SU-DHL-6 (cell line): ENCODE measurements around the gene MARCHF7.

Experiments used
- H2AFZ ChIP-seq: fragments of 200-600 bp; sonication (generic); 2 replicates; pipeline ENCODE4 v1.6.1; 2014; ENCODE audit warnings: low read depth, mild to moderate bottlenecking, moderate library complexity, mixed read lengths, antibody characterized with exemption, low read length; ENCODE audit not compliant: severe bottlenecking
- H3F3A ChIP-seq: fragments of 200-600 bp; shearing (Covaris generic); 2 replicates; pipeline ENCODE4 v1.6.0; 2016; ENCODE audit warnings: antibody characterized with exemption, mild to moderate bottlenecking; ENCODE audit not compliant: insufficient read depth
- H3K27ac ChIP-seq: fragments of 200-600 bp; sonication (generic); 2 replicates; pipeline ENCODE4 v1.5.1; 2016; ENCODE audit warnings: low read depth, mild to moderate bottlenecking, low read length, moderate library complexity, mixed read lengths
- H3K27me3 ChIP-seq: fragments of 200-600 bp; sonication (generic), shearing (Covaris generic); 2 replicates; pipeline ENCODE4 v1.6.0; 2014; ENCODE audit warnings: mild to moderate bottlenecking, low read length
- H3K36me3 ChIP-seq: fragments of 200-600 bp; sonication (generic); 2 replicates; pipeline ENCODE4 v1.6.1; 2014; ENCODE audit warnings: mild to moderate bottlenecking, low read length, mixed read lengths
- H3K4me2 ChIP-seq: fragments of 300-600, 200-600 bp; shearing (Covaris generic), sonication (generic); 2 replicates; pipeline ENCODE4 v1.6.0; 2014; ENCODE audit warnings: low read length, low read depth, mild to moderate bottlenecking; ENCODE audit not compliant: poor library complexity, severe bottlenecking
- H3K4me3 ChIP-seq: fragments of 200-600 bp; sonication (generic); 2 replicates; pipeline ENCODE4 v1.5.1; 2014; ENCODE audit warnings: antibody characterized with exemption, low read length, mild to moderate bottlenecking, mixed read lengths; ENCODE audit not compliant: insufficient read depth, poor library complexity, severe bottlenecking
- H3K79me2 ChIP-seq: fragments of 200-600 bp; sonication (generic); 2 replicates; pipeline ENCODE4 v1.6.1; 2014; ENCODE audit warnings: mild to moderate bottlenecking, low read length, moderate library complexity; ENCODE audit not compliant: insufficient read depth
- H3K9ac ChIP-seq: fragments of 200-600 bp; sonication (generic); 2 replicates; pipeline ENCODE4 v1.7.0; 2014; ENCODE audit warnings: mild to moderate bottlenecking, low read length
- H3K9me2 ChIP-seq: fragments of 200-600 bp; sonication (generic); replicated peaks from 2 replicates; pipeline ENCODE4 v1.6.1; 2014; ENCODE audit warnings: low read length; ENCODE audit not compliant: insufficient read depth
- H3K9me3 ChIP-seq: fragments of 200-600 bp; sonication (generic); 2 replicates; pipeline ENCODE4 v1.6.1; 2014; ENCODE audit warnings: low read length, mixed read lengths; ENCODE audit not compliant: insufficient read depth
- H4K20me1 ChIP-seq: fragments of 200-600 bp; sonication (generic); 2 replicates; pipeline ENCODE4 v1.6.1; 2014; ENCODE audit warnings: low read depth, mild to moderate bottlenecking, antibody characterized with exemption, low read length, moderate library complexity, mixed read lengths
- CTCF ChIP-seq: fragments of 200-600 bp; sonication (generic); IDR thresholded peaks from one replicate; pipeline ENCODE4 v1.5.1; 2017; ENCODE audit warnings: antibody characterized with exemption, mild to moderate bottlenecking, low read length, moderate library complexity; ENCODE audit not compliant: insufficient read depth, poor library complexity, severe bottlenecking
- EZH2phosphoT487 ChIP-seq: fragments of 200-600 bp; sonication (generic), shearing (Covaris generic); conservative IDR thresholded peaks from 2 replicates; pipeline ENCODE4 v1.6.1; 2018; ENCODE audit warnings: mild to moderate bottlenecking, antibody characterized with exemption, low read length, moderate library complexity, mixed read lengths

The MARCHF7 gene

GRCh38 chr2:159737917-159738296, 25.6 kb downstream of the MARCHF7 start:
- Histone ChIP-seq H3K4me3 (no peak overlapping the region), H3F3A (peaks cover 5% of the 10 kb centered on the region; the same call in 1 of the 2 replicates), H3K9me3 (no peaks in the 10 kb centered on the region), H3K27ac (no peak overlapping the region), H3K79me2 (peaks cover 94% of the 10 kb centered on the region), H4K20me1 (peaks cover 34% of the 10 kb centered on the region), H3K27me3 (no peaks in the 10 kb centered on the region), H3K9me2 (no peaks in the 10 kb centered on the region), H2AFZ (no peak overlapping the region), H3K36me3 (peaks cover 29% of the 10 kb centered on the region), H3K4me2 (no peak overlapping the region), H3K9ac (no peak overlapping the region)
- TF ChIP-seq CTCF (no peak), EZH2phosphoT487 (no peak)

GRCh38 chr2:159738509-159739390, 26.4 kb downstream of the MARCHF7 start:
- no peak overlapping the region for H3K4me3 ChIP-seq
- peaks cover 29% of the 10 kb centered on the region; the same call in 1 of the 2 replicates for H3K36me3 ChIP-seq
- peaks cover 90% of the 10 kb centered on the region for H3K79me2 ChIP-seq
- peaks cover 29% of the 10 kb centered on the region for H4K20me1 ChIP-seq
- no peak overlapping the region for H3K4me2 ChIP-seq
- no peak overlapping the region for H3K9ac ChIP-seq
- no peak overlapping the region for H3K27ac ChIP-seq
- H3F3A ChIP-seq = peaks cover 5% of the 10 kb centered on the region; the same call in 1 of the 2 replicates
- no peak overlapping the region for H2AFZ ChIP-seq
- no peak for TF ChIP-seq CTCF
- TF ChIP-seq EZH2phosphoT487 = no peak
- no peaks in the 10 kb centered on the region for H3K27me3 ChIP-seq
- no peaks in the 10 kb centered on the region for H3K9me2 ChIP-seq
- no peaks in the 10 kb centered on the region for H3K9me3 ChIP-seq

- TF ChIP-seq CTCF (no peak), EZH2phosphoT487 (no peak)
- H3K9me3 ChIP-seq = no peaks in the 10 kb centered on the region
- peaks cover 61% of the 10 kb centered on the region for H3K79me2 ChIP-seq
- H3F3A ChIP-seq = peaks cover 5% of the 10 kb centered on the region; the same call in 1 of the 2 replicates
- no peak overlapping the region for H2AFZ ChIP-seq
- peaks cover 24% of the 10 kb centered on the region for H4K20me1 ChIP-seq
- peaks cover 41% of the 10 kb centered on the region for H3K36me3 ChIP-seq
- no peaks in the 10 kb centered on the region for H3K9me2 ChIP-seq
- no peak overlapping the region for H3K4me2 ChIP-seq
- no peak overlapping the region for H3K27ac ChIP-seq
- no peak overlapping the region for H3K4me3 ChIP-seq
- no peak overlapping the region for H3K9ac ChIP-seq
- no peaks in the 10 kb centered on the region for H3K27me3 ChIP-seq
These were observed 30.5 kb downstream of the MARCHF7 start for GRCh38 chr2:159742846-159743245.
